ENCODE measurements around the gene ARID1B.
"Not testable (repeated sequence)": the region's sequence is repeated elsewhere in the genome, so short reads cannot be mapped to it uniquely, and the experiment has no call there.

Gene ARID1B

DNA sequence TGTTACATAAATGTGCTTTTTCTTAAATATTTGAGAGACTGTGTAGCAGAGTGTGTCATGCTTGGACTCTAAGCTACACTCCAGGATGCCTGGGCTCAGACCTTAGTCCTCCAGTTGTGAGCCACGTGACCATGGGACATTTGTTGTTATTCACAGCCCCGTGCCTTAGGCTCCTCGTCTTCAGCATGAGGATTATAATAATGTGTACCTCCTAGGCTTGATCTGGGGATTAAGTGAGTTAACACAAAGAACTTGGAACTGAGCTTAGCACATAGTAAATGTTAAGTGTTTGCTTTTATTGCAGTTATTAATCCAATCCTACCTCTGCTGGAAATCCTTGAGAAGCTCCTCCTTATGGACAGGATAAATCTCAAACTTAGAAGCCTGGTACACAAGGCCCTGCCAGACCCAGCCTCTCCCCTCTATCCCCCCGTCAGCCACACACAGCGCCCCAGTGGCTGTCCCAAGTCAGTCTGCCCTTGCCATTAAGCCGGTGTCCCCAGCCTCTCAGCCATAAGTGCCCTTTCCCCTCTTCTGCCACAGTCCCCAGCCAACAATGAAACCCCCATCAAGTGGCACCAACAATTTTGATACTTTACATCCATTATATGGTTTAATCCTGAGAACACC, 368.6 kb downstream of the ARID1B start:
- DNase-seq: no peak

- DNase-seq: not testable (repeated sequence)
Observed at GRCh38 chr6:157147054-157148026, 370.2 kb downstream of the ARID1B start.

GRCh38 chr6:157148391-157149323, 371.5 kb downstream of the ARID1B start:
- no peak for DNase-seq

DNA sequence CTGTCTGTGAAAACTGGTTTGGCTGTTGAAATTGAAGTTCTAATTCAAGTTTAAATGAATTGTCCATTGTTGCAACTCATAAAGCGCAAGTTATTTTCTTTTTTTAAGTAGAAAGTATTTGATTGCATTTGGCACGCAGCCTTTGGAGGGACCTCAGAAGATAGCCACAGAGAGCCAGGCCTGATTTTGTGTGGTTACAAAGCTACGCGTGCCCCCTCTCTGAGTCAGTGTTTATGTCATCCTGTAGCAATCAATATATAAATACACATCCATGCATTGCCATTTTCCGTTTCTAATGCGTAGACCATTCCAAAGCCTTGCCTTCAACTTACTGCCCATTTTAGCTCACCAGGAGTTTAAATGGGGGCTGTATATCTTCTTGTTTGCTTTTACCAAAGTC, 372.9 kb downstream of the ARID1B start:
- no peak for DNase-seq

GRCh38 chr6:157151029-157151428, 373.9 kb downstream of the ARID1B start:
- no peak for DNase-seq

- DNase-seq: no peak
Observed at GRCh38 chr6:157151989-157152388, 374.8 kb downstream of the ARID1B start.

DNA sequence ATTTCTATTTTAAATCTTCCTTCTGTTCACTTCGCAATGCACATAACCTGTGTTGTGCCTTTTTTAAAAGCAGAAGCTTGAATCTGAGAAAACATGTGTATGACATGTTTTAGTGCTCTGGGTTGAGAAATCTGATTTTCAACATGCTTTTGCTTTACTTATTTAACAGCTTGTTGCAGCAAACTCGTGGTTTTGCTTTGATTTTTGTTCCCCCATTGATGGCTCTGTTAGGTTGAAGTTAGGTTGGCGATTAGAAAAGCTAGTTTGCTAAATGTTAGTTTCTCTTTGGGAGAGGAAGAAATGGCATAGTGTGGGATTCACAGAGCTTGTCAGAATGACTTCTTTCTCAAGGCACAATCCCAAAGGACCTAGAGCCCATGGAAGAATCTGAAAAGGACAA, 375.4 kb downstream of the ARID1B start:
- DNase-seq: no peak

DNA sequence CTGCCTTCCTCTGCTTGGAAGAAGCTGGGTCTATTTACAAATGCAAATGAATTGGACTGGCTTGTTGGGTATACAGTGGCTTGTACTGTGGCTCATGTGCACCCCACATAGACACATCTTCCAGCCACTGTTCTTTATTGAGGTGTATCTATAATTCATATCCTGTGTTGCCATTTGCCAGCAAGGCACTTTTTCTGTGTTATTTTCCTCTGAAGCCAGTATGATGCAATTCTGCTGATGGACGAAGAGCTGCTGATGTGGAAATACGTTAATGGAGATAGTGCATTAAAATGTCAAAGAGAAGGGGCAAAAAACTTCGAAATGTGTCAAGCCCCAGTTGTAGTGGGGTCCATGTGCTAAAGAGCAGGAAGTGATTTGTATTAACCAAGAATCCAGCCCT, 378.6 kb downstream of the ARID1B start:
- DNase-seq: no peak

DNA sequence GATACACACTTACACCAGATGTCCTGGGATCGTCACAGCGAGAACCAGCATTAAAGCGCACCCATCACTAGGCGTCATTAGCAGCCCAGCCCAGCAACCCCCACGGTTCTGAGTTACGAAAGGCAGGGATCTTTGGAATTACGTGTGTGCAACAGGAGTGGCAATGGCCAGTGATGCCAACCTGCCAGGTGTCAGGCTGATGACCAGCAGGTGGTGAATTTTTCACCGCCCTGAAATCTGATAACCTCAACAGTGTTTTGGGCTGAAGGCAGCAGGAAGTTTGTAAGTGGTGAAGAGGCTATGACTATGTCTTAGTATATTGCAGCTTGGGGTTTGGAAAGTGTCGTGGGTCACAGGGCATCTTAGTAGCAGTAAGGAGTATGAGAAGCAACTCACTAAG, 380.1 kb downstream of the ARID1B start:
- peak; percentile 91 for DNase-seq

DNA sequence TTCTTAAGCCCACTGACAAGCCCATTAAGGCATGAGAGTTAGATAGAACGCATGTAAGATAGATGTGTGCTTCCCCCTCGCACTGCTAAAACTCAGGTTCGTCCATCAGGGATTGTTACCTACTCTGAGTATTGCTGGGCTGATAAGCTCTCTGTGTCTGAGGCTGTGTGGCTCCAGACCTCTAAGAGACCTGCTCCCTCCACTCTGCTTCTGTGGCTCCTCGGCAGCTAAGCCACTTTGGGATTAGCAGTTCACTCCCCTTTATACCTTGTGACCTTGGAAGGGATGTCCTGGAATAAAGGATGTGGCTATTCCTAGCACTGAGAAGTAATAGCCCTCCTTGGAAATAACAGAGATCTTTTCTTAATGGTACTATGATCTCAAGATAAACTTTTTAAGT, 381.3 kb downstream of the ARID1B start:
- DNase-seq: no peak

- DNase-seq: no peak
Observed at GRCh38 chr6:157158897-157159296, 381.7 kb downstream of the ARID1B start.

DNA sequence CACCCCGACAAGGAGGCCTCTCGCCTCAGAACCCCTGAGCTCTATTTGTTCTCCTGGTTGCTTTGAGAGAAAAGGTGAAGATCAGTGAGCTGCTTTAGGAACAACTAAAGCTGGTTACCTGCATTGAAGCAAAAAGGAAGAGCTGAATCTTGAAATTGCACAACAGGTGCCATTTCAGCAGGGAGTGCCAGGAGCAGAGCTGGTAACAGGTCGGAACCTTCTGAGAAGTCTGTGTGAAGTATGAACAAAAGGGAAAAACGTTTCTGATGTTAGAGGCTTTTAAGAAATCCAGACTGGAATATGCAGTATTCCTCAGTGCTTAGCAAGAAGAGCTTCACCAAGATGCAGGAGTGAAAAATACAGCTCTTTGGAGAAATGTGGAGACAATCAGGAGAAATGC, 382.2 kb downstream of the ARID1B start:
- no peak for DNase-seq

GRCh38 chr6:157161912-157162311, 384.7 kb downstream of the ARID1B start:
- no peak for DNase-seq

GRCh38 chr6:157162766-157163433, 385.7 kb downstream of the ARID1B start:
- no peak for DNase-seq

DNA sequence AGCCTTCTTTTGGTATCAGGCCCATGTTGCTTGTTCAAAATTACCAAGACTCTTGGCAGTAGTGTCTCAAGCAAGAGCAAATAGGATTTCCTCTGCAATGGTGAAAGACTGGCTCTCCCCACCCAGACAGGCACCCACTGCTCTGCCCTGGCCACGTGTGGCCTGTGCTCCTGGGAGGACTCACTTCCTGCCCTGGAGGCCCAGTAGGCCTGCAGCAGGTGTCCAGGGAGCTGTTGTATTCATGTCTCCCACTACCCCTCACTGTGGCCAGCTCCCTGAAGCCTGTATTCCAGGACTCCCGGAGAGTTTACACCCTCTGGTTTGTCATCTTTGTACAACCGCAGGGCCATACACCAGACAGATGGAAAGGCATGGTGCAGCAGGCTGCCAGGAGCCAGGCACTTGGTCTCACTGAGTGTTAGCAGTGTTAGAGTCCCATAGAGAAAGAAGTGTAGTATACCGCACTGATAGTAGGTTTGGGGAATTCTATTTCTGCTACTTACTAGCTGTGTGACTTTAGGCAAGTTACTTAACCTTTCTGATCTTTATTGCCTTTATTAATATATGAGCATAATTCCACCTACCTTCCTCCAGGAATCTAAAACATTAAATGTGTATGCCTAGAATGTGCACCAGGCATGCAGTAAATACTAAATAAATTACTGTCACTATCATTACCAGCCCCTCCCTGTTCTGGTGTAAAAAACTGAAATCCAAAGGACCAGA, 386.4 kb downstream of the ARID1B start:
- no peak for DNase-seq

DNA sequence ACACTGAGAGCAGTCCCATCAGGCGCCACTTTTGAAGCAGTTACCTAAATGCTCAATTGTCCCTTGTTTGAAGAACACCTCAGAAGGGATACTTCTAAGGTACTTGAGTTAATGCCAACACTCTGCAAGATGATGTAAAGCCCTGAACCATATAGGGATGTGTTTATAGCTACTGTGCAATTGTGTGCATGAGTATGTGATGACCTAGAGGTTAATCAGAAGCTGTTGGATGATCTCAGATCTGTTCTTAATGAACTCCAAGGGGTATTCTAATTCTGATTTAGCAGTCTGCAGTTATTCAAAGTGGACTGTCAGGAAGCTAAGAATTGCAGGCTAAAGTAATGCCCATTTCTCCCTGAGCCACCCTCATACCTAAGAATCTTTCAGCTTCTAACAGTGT, 387.8 kb downstream of the ARID1B start:
- no peak for DNase-seq

DNA sequence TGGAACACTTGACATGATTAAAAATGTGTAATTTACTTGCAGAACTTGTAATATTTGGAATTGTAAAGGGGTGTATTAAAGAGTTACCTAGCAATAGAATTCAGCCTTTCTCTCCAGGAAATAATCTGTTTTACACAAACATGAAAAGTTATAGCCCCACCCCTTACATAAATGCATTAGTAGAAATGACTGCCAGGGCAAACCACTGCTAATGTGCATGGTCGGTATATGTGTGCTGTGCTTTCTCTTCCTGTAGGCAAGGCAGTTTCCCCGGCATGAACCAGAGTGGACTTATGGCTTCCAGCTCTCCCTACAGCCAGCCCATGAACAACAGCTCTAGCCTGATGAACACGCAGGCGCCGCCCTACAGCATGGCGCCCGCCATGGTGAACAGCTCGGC, 389.6 kb downstream of the ARID1B start:
- DNase-seq: no peak

DNA sequence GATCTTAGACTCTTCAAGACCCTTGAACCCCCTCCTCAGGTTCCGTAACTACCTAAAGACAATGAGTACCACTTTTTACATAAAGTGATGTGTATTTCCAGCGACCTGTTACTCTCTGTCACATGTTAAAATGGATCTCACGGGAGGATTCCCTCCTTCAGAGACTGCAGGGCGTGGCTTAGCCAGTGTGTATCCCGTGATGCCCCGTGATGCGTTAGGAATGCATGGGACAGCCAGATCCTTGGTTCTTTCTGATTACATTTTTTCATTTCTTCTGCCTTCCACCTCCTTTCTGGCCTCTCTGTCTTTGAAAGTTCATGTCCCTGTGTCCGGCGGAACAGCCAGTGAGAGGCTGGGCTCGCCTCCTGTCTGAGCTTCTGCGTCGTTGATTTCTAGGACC, 390.7 kb downstream of the ARID1B start:
- no peak for DNase-seq

- no peak for DNase-seq
Observed at GRCh38 chr6:157168471-157168870, 391.3 kb downstream of the ARID1B start.

- DNase-seq: no peak
Observed at GRCh38 chr6:157169226-157169625, 392.0 kb downstream of the ARID1B start.

- no peak for DNase-seq
Observed at GRCh38 chr6:157169656-157170055, 392.5 kb downstream of the ARID1B start.

GRCh38 chr6:157170535-157170934, 393.4 kb downstream of the ARID1B start:
- no peak for DNase-seq
